Loucy (cell line): ENCODE measurements around the gene LENG8.

ENCODE experiments used
- H2AFZ ChIP-seq: fragments of 200-600 bp; sonication (generic); 2 replicates; pipeline ENCODE4 v1.6.0; 2016; ENCODE audit warnings: antibody characterized with exemption, mild to moderate bottlenecking, low read length, moderate library complexity
- H3F3A ChIP-seq: fragments of 200-600 bp; 2 replicates; pipeline ENCODE4 v1.6.0; 2016; ENCODE audit warnings: antibody characterized with exemption, low read depth, mild to moderate bottlenecking
- H3K27me3 ChIP-seq: fragments of 200-600 bp; sonication (generic); 2 replicates; pipeline ENCODE4 v1.6.1; 2014; ENCODE audit warnings: low read length, mild to moderate bottlenecking; ENCODE audit not compliant: insufficient read depth, poor library complexity, severe bottlenecking
- H3K36me3 ChIP-seq: fragments of 200-600 bp; sonication (generic); 2 replicates; pipeline ENCODE4 v1.6.1; 2016; ENCODE audit warnings: low read length; ENCODE audit not compliant: insufficient read depth
- H3K4me1 ChIP-seq: fragments of 200-600 bp; sonication (generic); 2 replicates; pipeline ENCODE4 v1.5.1; 2014; ENCODE audit warnings: low read length, mild to moderate bottlenecking; ENCODE audit not compliant: insufficient read depth, poor library complexity, severe bottlenecking
- H3K4me2 ChIP-seq: fragments of 200-600 bp; sonication (generic); 2 replicates; pipeline ENCODE4 v1.6.0; 2014; ENCODE audit warnings: antibody characterized with exemption, low read length, low read depth, mild to moderate bottlenecking; ENCODE audit not compliant: poor library complexity, severe bottlenecking
- H3K4me3 ChIP-seq: fragments of 200-600 bp; sonication (generic); 2 replicates; pipeline ENCODE4 v1.5.1; 2014; ENCODE audit warnings: low read length, mild to moderate bottlenecking, mixed read lengths; ENCODE audit not compliant: poor library complexity, severe bottlenecking
- H3K79me2 ChIP-seq: fragments of 200-600 bp; sonication (generic); 2 replicates; pipeline ENCODE4 v1.6.1; 2014; ENCODE audit warnings: low read length; ENCODE audit not compliant: insufficient read depth
- H3K9ac ChIP-seq: fragments of 200-600 bp; sonication (generic); 2 replicates; pipeline ENCODE4 v1.6.0; 2014; ENCODE audit warnings: mild to moderate bottlenecking, low read depth, low read length, moderate library complexity; ENCODE audit not compliant: poor library complexity, severe bottlenecking
- H3K9me2 ChIP-seq: fragments of 200-600 bp; sonication (generic); replicated peaks from 2 replicates; pipeline ENCODE4 v1.6.1; 2016; ENCODE audit warnings: low read depth, low read length, mixed read lengths
- H3K9me3 ChIP-seq: fragments of 200-600 bp; sonication (generic); 2 replicates; pipeline ENCODE4 v1.6.1; 2014; ENCODE audit warnings: mild to moderate bottlenecking, antibody characterized with exemption, low read length, low read depth; ENCODE audit not compliant: insufficient read depth
- H4K20me1 ChIP-seq: fragments of 200-600 bp; sonication (generic); 2 replicates; pipeline ENCODE4 v1.6.0; 2014; ENCODE audit warnings: antibody characterized with exemption, low read length, mild to moderate bottlenecking; ENCODE audit not compliant: insufficient read depth, poor library complexity, severe bottlenecking
- CTCF ChIP-seq: fragments of 200-600 bp; sonication (generic); conservative IDR thresholded peaks from 2 replicates; pipeline ENCODE4 v1.5.1; 2014; ENCODE audit warnings: mild to moderate bottlenecking, antibody characterized with exemption, low read length
- EZH2phosphoT487 ChIP-seq: fragments of 200-600 bp; IDR thresholded peaks from 2 replicates; pipeline ENCODE4 v1.6.1; 2018; ENCODE audit warnings: antibody characterized with exemption, mild to moderate bottlenecking, moderate library complexity, borderline replicate concordance

LENG8 gene

GRCh38 chr19:54484451-54484850 is 35.5 kb downstream of the LENG8 start:
- H3K9me3 ChIP-seq = no peaks in the 10 kb centered on the region
- TF ChIP-seq EZH2phosphoT487 = no peak
- no peak for TF ChIP-seq CTCF
- no peaks in the 10 kb centered on the region for H3K27me3 ChIP-seq

GRCh38 chr19:54485851-54486250 is 36.9 kb downstream of the LENG8 start:
- Histone ChIP-seq H3K4me1 (peaks cover 3% of the 10 kb centered on the region), H3K4me2 (no peak overlapping the region)

More at GRCh38 chr19:54484451-54484850, 35.5 kb downstream of the LENG8 start:
- no peak overlapping the region for H3K4me3 ChIP-seq
- H3K79me2 ChIP-seq = no peaks in the 10 kb centered on the region
- no peaks in the 10 kb centered on the region for H4K20me1 ChIP-seq
- H3K9me2 ChIP-seq = no peaks in the 10 kb centered on the region
- H3K9ac ChIP-seq = no peak overlapping the region
- peaks cover 3% of the 10 kb centered on the region for H3K4me1 ChIP-seq
- no peaks in the 10 kb centered on the region for H3K36me3 ChIP-seq
- H3F3A ChIP-seq = no peaks in the 10 kb centered on the region
- H2AFZ ChIP-seq = no peak overlapping the region
- H3K4me2 ChIP-seq = no peak overlapping the region

GRCh38 chr19:54489341-54489740 is 40.3 kb downstream of the LENG8 start:
- Histone ChIP-seq H2AFZ (no peak overlapping the region), H3K4me3 (no peak overlapping the region), H3K9me3 (no peaks in the 10 kb centered on the region), H4K20me1 (no peaks in the 10 kb centered on the region), H3K27me3 (no peaks in the 10 kb centered on the region), H3K4me1 (no peaks in the 10 kb centered on the region), H3K9me2 (no peaks in the 10 kb centered on the region), H3K9ac (no peak overlapping the region), H3K36me3 (no peaks in the 10 kb centered on the region), H3K79me2 (no peaks in the 10 kb centered on the region), H3K4me2 (no peak overlapping the region), H3F3A (no peaks in the 10 kb centered on the region)
- TF ChIP-seq CTCF (no peak), EZH2phosphoT487 (no peak)

More at GRCh38 chr19:54485851-54486250, 36.9 kb downstream of the LENG8 start:
- H2AFZ ChIP-seq = no peak overlapping the region
- no peaks in the 10 kb centered on the region for H3K9me3 ChIP-seq
- no peaks in the 10 kb centered on the region for H4K20me1 ChIP-seq
- H3F3A ChIP-seq = no peaks in the 10 kb centered on the region
- TF ChIP-seq EZH2phosphoT487 (no peak), CTCF (no peak)
- no peaks in the 10 kb centered on the region for H3K9me2 ChIP-seq
- H3K79me2 ChIP-seq = no peaks in the 10 kb centered on the region
- no peaks in the 10 kb centered on the region for H3K27me3 ChIP-seq
- no peak overlapping the region for H3K4me3 ChIP-seq
- H3K9ac ChIP-seq = no peak overlapping the region
- no peaks in the 10 kb centered on the region for H3K36me3 ChIP-seq
